ENCODE data around the gene RFLNA. TPM values are rescaled to one million over a fixed set of nuclear protein-coding genes. Genes with fewer than 3 reads are reported as not detected.

Gene RFLNA
- polyA plus RNA-seq, 1 donor from 2014 or later = 9.6 TPM

- Histone ChIP-seq H3K27me3 (ENCODE audit: insufficient read depth, low read depth, low read length) (peaks cover 24% of the 10 kb centered on the region), H3K4me2 (ENCODE audit: low read length) (no peak overlapping the region), H3K4me3 (ENCODE audit: low read length) (no peak overlapping the region), H4K20me1 (ENCODE audit: insufficient read depth) (no peaks in the 10 kb centered on the region), H3K9me3 (ENCODE audit: low read length) (no peaks in the 10 kb centered on the region), H3K36me3 (ENCODE audit: insufficient read depth, low read length) (no peaks in the 10 kb centered on the region), H2AFZ (ENCODE audit: low read depth, low read length) (no peak overlapping the region), H3K27ac (ENCODE audit: low read length) (no peak overlapping the region), H3K9me2 (ENCODE audit: insufficient read depth, low read length) (no peaks in the 10 kb centered on the region), H3K79me2 (replicated peaks; ENCODE audit: insufficient read depth, low read length) (no peaks in the 10 kb centered on the region), H3F3A (ENCODE audit: insufficient read depth, low read length, poor library complexity, severe bottlenecking) (no peaks in the 10 kb centered on the region), H3K9ac (ENCODE audit: low read length) (no peak overlapping the region)
- TF ChIP-seq EP300 (conservative IDR thresholded peaks at IDR 0.05; ENCODE audit: poor library complexity, severe bottlenecking) (no peak), REST (IDR thresholded peaks at IDR 0.05; ENCODE audit: borderline replicate concordance) (no peak), SMC3 (conservative IDR thresholded peaks at IDR 0.05; ENCODE audit: poor library complexity) (no peak), EZH2 (IDR thresholded peaks at IDR 0.05; ENCODE audit: borderline replicate concordance, insufficient read depth, low read length, poor library complexity, severe bottlenecking) (no peak), CTCF (IDR thresholded peaks at IDR 0.05; ENCODE audit: poor library complexity, severe bottlenecking) (no peak), RAD21 (conservative IDR thresholded peaks at IDR 0.05) (no peak)
Observed at GRCh38 chr12:124293286-124294003, 1.4 kb upstream of the RFLNA start.

GRCh38 chr12:124295431-124296058, 652 bp downstream of the RFLNA start:
- H3K79me2 ChIP-seq (replicated peaks; ENCODE audit: insufficient read depth, low read length) = no peaks in the 10 kb centered on the region
- H3K36me3 ChIP-seq (ENCODE audit: insufficient read depth, low read length) = no peaks in the 10 kb centered on the region
- H4K20me1 ChIP-seq (ENCODE audit: insufficient read depth) = no peaks in the 10 kb centered on the region
- peaks cover 24% of the 10 kb centered on the region for H3K27me3 ChIP-seq (ENCODE audit: insufficient read depth, low read depth, low read length)
- no peak overlapping the region for H3K27ac ChIP-seq (ENCODE audit: low read length)
- H3K4me3 ChIP-seq (ENCODE audit: low read length) = peak overlapping the region; percentile 62
- no peak overlapping the region for H2AFZ ChIP-seq (ENCODE audit: low read depth, low read length)
- no peaks in the 10 kb centered on the region for H3K9me2 ChIP-seq (ENCODE audit: insufficient read depth, low read length)
- TF ChIP-seq CTCF (IDR thresholded peaks at IDR 0.05; ENCODE audit: poor library complexity, severe bottlenecking) (no peak), POLR2AphosphoS5 (IDR thresholded peaks at IDR 0.05) (no peak), MXI1 (conservative IDR thresholded peaks at IDR 0.05; ENCODE audit: poor library complexity, severe bottlenecking) (no peak), RAD21 (conservative IDR thresholded peaks at IDR 0.05) (no peak), REST (IDR thresholded peaks at IDR 0.05; ENCODE audit: borderline replicate concordance) (no peak)
- no peaks in the 10 kb centered on the region for H3F3A ChIP-seq (ENCODE audit: insufficient read depth, low read length, poor library complexity, severe bottlenecking)
- peak overlapping the region; percentile 39 for H3K9ac ChIP-seq (ENCODE audit: low read length)
- no peaks in the 10 kb centered on the region for H3K9me3 ChIP-seq (ENCODE audit: low read length)
- no peak overlapping the region for H3K4me2 ChIP-seq (ENCODE audit: low read length)
